Activated T-cell treated with anti-CD3 and anti-CD28 coated beads for 1 hour (primary cell): ENCODE results near the gene GRHPR.
"Not testable (repeated sequence)": the region's sequence is repeated elsewhere in the genome, so short reads cannot be mapped to it uniquely, and the experiment has no call there.

Experiments
- DNase-seq: peaks from one replicate; pipeline ENCODE4 v3.0.0-alpha.2; 2020; ENCODE audit warnings: low read depth

The GRHPR gene

GRCh38 chr9:37447111-37447510, 24.6 kb downstream of the GRHPR start:
- DNase-seq, result no peak

GRCh38 chr9:37449862-37450632, 27.6 kb downstream of the GRHPR start:
- DNase-seq, result no peak

GRCh38 chr9:37451628-37452027, 29.1 kb downstream of the GRHPR start:
- no peak for DNase-seq

DNA sequence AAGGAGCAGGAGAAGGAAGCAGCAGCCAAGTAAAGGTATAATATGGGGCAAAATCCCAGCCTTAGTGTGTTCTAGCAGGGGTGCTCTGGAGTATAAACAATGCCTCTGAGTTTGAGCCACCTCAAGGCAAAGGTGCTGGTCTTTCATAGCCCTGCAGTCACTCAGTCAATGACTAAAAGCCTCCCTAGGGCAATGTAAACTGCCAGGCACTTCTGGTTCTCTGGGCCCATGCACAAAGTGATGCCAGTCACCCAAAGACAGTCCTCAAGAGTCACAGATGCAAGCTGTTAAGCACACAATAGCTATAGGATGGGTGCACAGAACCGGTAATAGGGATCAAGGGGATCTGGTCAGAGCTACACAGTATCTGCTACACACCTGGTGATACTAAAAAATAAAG, 30.1 kb downstream of the GRHPR start:
- no peak for DNase-seq

- no peak for DNase-seq
These were observed 31.3 kb downstream of the GRHPR start for GRCh38 chr9:37453827-37454226.

DNA sequence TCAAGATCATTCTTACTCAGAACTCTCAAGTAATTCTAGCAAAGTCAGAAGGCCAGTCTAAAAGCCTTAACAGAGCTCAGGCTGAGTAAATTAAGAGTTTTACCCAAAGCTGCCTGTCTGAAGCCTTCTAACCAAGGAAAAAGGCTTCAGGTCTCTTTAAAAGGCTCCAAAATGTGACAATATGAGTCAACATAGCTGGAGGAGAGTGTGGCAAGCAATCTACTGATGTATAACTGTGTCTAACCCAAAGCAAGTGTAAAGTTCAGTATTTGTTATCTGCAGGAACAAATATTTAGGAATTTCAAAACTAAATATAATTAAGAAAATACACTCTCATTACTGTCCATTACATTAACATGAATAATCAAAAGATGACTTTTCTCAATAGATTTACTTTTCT, 31.7 kb downstream of the GRHPR start:
- DNase-seq, result no peak

GRCh38 chr9:37455884-37456647, 33.6 kb downstream of the GRHPR start:
- DNase-seq, result no peak

DNA sequence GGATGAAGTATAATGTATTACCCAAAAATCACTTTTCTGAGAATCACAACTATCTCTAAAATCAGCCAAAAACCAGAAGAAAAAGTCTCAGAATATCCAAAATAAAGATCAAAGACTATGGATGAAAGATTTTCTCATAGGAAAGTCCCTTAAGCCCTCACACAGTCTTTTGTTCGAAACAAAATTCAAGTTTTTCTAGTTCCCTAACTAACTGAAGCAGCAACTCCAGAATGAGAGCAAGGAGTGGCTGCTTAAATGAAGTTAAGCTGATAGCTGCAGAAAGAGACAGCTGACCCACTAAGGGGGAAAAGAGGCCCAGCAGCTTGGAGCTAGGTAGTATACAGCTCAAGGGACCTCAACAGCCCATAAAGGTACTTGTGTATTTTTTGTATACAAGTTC, 34.3 kb downstream of the GRHPR start:
- no peak for DNase-seq

GRCh38 chr9:37464006-37464405, 41.5 kb downstream of the GRHPR start:
- DNase-seq, result no peak

- peak; percentile 74 for DNase-seq
These were observed 42.1 kb downstream of the GRHPR start for GRCh38 chr9:37464426-37465248.

- peak; percentile 98 for DNase-seq
These were observed 42.9 kb downstream of the GRHPR start, which contains the start of gene ZBTB5 for GRCh38 chr9:37465249-37466036. Gene ZBTB5 (minus strand): TSS chr9:37465450. CDS start chr9:37442551, 22,899 bp downstream.

- peak; percentile 7 for DNase-seq
These were observed 43.7 kb downstream of the GRHPR start for GRCh38 chr9:37466037-37466709.

- not testable (repeated sequence) for DNase-seq
These were observed 45.0 kb downstream of the GRHPR start for GRCh38 chr9:37467530-37467929.

- DNase-seq, result no peak
These were observed 46.1 kb downstream of the GRHPR start for GRCh38 chr9:37468620-37469019.

DNA sequence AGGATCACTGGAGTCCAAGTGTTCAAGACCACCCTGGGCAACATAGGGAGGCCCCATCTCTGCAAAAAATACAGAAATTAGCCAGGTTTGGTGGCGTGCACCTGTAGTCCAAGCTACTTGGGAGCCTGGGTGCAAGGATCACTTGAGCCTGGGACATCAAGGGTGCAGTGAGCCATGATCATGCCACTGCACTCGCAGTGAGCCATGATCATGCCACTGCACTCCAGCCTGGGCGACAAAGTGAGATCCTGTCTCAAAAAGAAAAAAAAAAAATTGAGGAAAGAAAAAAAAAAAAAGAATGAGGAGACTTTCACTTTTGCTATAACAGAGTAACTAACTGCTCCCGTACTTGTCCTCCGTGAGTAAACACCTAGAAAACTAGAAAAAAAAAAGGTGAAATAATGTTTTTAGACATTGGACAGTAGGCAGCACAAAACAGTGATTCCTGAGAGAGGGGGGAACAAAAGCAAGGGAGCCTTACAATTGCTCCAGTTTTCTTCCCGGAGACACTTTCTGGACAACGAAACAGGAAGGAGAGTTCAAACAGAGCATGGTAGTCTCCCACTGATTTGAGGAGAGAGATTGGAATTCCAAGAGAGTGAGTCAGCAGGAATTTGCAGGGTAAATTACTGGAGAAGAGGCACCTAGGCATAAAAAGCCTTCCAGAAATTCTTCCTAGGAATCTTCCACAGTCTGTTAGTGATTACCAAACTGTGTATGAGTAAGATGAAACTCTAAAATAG, 49.6 kb downstream of the GRHPR start:
- no peak for DNase-seq

DNA sequence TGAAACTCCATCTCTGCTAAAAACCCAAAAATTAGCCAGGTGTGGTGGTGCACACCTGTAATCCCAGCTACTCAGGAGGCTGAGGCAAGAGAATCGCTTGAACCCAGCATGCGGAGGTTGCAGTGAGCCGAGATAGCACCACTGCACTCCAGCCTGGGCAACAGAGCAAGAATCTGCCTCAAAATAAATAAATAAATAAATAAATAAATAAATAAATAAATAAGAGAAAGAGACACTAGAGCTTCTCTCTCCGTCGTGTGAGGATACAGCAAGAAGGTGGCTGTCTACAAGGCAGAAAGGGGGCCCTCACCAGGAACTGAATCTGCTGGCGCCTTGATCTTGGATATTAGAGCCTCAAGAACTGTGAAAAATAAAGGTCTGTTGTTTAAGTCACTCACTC, 51.5 kb downstream of the GRHPR start:
- DNase-seq, result not testable (repeated sequence)

DNA sequence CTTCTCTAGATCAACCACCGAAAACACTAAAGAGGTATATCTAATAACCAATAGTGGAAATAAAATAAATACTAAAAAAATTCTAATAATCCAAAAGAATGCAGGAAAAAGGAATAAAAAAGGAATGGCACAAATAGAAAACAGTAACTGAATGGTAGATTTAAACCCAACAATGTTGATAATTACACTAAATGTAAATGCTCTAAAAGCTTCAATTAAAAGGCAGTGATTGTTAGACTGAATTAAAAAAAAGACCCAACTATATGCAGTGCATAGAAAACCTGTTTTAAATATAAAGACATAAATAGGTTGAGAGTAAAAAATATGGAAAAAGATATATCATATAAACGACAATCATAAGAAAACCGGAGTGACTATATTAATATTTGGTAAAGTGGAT, 51.9 kb downstream of the GRHPR start:
- no peak for DNase-seq

DNA sequence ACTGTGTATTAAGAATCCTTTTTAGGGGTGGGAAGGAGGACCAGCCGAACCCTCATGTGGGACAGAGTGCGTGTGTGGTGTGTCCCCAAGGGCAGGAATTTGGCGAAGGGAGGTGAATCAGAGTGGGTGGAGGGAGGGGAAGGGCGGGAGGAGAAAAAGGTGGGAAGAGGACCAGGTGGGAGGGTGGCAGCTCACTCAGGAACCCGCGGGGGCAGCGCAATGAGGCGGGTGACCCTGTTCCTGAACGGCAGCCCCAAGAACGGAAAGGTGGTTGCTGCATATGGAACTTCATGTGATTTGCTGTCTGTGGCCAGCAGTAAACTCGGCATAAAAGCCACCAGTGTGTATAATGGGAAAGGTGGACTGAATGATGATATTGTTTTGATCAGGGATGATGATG, 54.4 kb downstream of the GRHPR start:
- no peak for DNase-seq

DNA sequence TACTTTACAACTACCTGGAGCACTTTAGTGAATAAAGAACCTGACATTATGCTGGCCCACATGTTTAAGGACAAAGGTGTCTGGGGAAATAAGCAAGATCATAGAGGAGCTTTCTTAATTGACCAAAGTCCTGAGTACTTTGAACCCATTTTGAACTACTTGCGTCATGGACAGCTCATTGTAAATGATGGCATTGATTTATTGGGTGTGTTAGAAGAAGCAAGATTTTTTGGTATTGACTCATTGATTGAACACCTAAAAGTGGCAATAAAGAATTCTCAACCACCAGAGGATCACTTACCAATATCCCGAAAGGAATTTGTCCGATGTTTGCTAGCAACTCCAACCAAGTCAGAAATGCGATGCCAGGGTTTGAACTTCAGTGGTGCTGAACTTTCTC, 54.9 kb downstream of the GRHPR start:
- not testable (repeated sequence) for DNase-seq

DNA sequence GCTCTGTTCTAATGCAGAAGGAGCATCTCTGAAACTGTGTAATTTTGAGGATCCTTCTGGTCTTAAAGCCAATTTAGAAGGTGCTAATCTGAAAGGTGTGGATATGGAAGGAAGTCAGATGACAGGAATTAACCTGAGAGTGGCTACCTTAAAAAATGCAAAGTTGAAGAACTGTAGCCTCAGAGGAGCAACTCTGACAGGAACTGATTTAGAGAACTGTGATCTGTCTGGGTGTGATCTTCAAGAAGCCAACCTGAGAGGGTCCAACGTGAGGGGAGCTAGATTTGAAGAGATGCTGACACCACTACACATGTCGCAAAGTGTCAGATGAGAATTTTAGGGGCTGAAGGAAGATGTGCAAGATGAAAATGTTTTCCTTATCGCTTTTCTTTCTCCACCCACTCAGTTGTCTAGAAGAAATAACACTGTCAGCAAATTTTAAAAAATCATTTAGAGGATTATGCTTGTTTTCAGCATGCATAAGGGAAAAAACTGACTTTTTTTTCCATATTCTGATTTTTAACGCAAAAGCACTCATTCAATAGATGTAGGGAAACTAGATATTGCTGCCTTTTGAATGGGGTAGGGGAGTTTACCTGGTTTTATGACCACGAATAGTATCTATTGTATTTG, 55.6 kb downstream of the GRHPR start:
- not testable (repeated sequence) for DNase-seq
